SJCRH30 (cell line): Measurements from ENCODE around the gene HMGB4. TPM values are rescaled to one million over a fixed set of nuclear protein-coding genes. Genes with fewer than 3 reads are reported as not detected.
A peak's percentile ranks its signal among the peaks of the same experiment; 100 is the strongest.

Source experiments
- DNase-seq, 2 experiments: peaks; one replicate each; pipeline ENCODE4 v3.0.0-alpha.2; 2015 to 2020
- H3K27ac ChIP-seq: fragments of 250-450 bp; sonication (Bioruptor Pico); 2 replicates; pipeline ENCODE4 v1.5.1; 2020; ENCODE audit warnings: mild to moderate bottlenecking, moderate library complexity
- H3K27me3 ChIP-seq: fragments of 250-450 bp; sonication (Bioruptor Pico); 2 replicates; pipeline ENCODE4 v1.5.1; 2020; ENCODE audit warnings: mild to moderate bottlenecking, moderate library complexity
- H3K36me3 ChIP-seq: fragments of 250-450 bp; sonication (Bioruptor Pico); 2 replicates; pipeline ENCODE4 v1.5.1; 2020; ENCODE audit warnings: mild to moderate bottlenecking, moderate library complexity
- H3K4me1 ChIP-seq: fragments of 250-450 bp; sonication (Bioruptor Pico); 2 replicates; pipeline ENCODE4 v1.5.1; 2020; ENCODE audit warnings: mild to moderate bottlenecking, moderate library complexity
- H3K4me3 ChIP-seq: fragments of 250-450 bp; sonication (Bioruptor Pico); 2 replicates; pipeline ENCODE4 v1.5.1; 2020; ENCODE audit warnings: mild to moderate bottlenecking, moderate library complexity
- H3K9me3 ChIP-seq: fragments of 250-450 bp; sonication (Bioruptor Pico); replicated peaks from 2 replicates; pipeline ENCODE4 v1.5.1; 2020; ENCODE audit warnings: mild to moderate bottlenecking, moderate library complexity
- total RNA-seq: library from RNA; depleted of rRNA; stranded (reverse); fragments of >200 nt; shearing (Covaris generic); gene quantifications from 2 replicates; pipeline ENCODE4 v1.2.3, GENCODE V29; 2014

The HMGB4 gene
- total RNA-seq, 1 experiment from 2014 or later = not detected

DNA sequence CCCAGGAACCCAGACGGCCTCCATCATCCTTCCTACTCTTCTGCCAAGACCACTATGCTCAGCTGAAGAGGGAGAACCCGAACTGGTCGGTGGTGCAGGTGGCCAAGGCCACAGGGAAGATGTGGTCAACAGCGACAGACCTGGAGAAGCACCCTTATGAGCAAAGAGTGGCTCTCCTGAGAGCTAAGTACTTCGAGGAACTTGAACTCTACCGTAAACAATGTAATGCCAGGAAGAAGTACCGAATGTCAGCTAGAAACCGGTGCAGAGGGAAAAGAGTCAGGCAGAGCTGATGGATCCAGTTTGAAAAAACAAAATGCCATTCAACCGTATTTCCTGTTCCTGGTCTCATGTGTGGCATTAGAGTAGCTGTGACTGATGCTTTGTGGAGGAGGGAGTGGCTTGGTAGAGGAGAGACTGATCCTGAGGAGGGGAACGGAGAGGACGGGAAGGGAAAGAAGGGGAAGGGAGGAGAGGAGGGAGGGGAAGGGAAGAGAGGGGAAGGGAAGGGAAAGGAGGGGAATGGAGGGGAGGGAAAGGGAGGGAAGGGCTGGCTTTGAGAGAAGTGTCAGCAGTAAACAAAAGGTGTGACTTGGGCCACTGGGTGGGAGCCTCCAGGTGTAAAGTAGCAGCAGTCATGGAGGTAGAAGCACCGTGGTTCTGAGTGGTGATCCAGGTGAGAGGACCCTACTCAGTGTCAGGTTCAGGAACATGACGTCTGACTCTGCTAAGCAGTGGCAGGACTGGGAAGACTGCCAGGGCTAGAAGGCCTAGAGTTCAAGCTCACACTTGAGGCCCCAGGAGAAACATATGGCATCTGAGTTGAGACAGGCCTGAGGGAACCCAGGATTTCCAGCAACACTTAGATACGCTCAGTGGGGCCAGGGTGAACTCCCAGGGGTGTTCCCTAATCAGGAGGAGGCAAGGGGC is 846 bp downstream of the HMGB4 start:
- H3K9me3 ChIP-seq = no peaks in the 10 kb centered on the region
- peaks cover 6% of the 10 kb centered on the region; the same call in 1 of the 2 replicates for H3K4me1 ChIP-seq
- no peaks in the 10 kb centered on the region for H3K27me3 ChIP-seq
- no peak overlapping the region for H3K4me3 ChIP-seq
- no peak overlapping the region for H3K27ac ChIP-seq
- DNase-seq = peak in 1 of 2 experiments; percentile 4
- H3K36me3 ChIP-seq = no peaks in the 10 kb centered on the region

DNA sequence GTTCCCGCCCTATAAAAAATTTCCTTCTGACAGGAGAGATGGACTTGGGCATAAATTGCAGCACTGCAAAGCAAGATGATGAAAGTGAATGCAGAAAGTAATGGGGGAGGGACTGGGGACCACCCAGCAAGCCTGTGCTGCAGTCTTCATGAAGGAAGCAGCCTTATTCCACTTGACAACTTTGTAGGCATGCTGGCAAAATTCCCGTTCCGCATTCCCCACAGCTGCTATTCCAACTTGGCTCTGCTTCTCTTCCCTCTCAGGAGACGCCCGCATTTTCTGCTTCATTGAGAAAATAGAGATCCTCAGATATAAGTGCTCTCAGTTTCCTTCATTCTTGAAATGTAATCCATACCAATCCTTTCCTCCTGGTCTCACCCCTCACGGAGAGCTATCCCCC is 2.4 kb downstream of the HMGB4 start:
- no peaks in the 10 kb centered on the region for H3K36me3 ChIP-seq
- H3K27me3 ChIP-seq = no peaks in the 10 kb centered on the region
- peaks cover 6% of the 10 kb centered on the region; the same call in 1 of the 2 replicates for H3K4me1 ChIP-seq
- peak; percentile 59 to 61 for DNase-seq
- H3K27ac ChIP-seq = no peak overlapping the region
- H3K4me3 ChIP-seq = no peak overlapping the region
- H3K9me3 ChIP-seq = no peaks in the 10 kb centered on the region

DNA sequence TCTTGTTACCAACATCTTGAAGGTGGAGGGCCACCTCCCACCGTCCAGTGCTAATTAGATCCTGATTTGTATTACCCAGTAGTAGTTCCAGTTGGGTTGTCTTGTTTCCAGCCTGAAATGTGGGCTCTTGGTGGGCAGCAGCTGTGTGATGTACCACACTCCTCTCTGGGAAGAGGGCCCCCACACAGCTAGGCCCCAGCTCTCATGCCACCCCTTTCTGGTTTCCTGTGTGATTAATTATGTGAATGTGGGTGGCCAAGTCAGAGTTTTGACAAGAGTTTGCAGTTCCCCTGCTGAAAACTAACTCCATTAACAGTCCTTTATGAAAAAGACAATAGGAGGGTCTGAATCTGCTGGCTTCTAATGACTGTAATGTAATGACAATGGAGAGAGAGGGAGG is 3.8 kb downstream of the HMGB4 start:
- Histone ChIP-seq H3K4me3 (no peak overlapping the region), H3K27ac (no peak overlapping the region), H3K27me3 (no peaks in the 10 kb centered on the region), H3K4me1 (peaks cover 6% of the 10 kb centered on the region; the same call in 1 of the 2 replicates), H3K36me3 (no peaks in the 10 kb centered on the region), H3K9me3 (no peaks in the 10 kb centered on the region)
- no peak for DNase-seq

DNA sequence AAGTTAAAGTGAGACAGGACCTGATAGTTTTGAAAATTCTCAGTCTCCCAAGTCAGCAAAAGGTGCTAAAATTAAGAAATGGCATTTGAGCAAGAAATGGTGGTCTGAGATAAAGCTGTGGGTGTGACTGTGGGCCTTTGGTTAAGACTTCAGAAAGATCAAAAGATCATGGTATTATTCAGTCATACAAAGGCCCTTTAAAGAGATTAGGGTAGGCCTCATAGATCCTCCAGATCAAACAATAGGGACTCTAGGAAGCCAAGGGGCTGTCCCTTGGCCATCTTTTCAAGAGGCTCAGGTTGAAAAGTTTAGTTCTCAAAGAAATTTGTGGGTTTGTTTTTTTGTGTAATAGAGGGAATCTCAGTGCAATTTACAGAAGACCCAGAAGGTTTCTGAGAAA is 8.4 kb downstream of the HMGB4 start:
- Histone ChIP-seq H3K9me3 (no peaks in the 10 kb centered on the region), H3K27me3 (peaks cover 6% of the 10 kb centered on the region; the same call in 1 of the 2 replicates), H3K4me1 (no peaks in the 10 kb centered on the region), H3K27ac (no peak overlapping the region), H3K36me3 (no peaks in the 10 kb centered on the region), H3K4me3 (no peak overlapping the region)
- no peak for DNase-seq

DNA sequence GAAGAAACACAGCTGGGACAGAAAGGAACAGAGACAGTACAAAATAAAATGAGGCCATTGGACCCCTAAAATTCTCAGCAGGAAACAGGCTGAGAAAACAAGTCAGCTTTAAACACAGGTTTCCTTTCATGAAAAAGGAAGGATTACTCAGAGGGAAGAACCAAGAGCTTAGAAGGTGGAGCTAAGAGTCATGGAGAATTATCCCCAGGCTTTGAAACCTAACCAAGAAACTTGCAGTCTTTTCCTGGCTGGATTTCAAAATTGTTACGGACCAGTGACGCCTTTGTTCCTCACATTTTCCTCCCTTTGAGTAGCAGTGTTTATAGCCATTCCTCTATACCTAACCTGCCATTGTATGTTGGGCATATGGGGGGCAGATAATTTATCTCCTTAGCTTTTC is 8.8 kb downstream of the HMGB4 start:
- H3K27ac ChIP-seq = no peak overlapping the region
- peaks cover 6% of the 10 kb centered on the region; the same call in 1 of the 2 replicates for H3K27me3 ChIP-seq
- no peaks in the 10 kb centered on the region for H3K9me3 ChIP-seq
- no peaks in the 10 kb centered on the region for H3K36me3 ChIP-seq
- no peak overlapping the region for H3K4me3 ChIP-seq
- H3K4me1 ChIP-seq = no peaks in the 10 kb centered on the region
- no peak for DNase-seq

DNA sequence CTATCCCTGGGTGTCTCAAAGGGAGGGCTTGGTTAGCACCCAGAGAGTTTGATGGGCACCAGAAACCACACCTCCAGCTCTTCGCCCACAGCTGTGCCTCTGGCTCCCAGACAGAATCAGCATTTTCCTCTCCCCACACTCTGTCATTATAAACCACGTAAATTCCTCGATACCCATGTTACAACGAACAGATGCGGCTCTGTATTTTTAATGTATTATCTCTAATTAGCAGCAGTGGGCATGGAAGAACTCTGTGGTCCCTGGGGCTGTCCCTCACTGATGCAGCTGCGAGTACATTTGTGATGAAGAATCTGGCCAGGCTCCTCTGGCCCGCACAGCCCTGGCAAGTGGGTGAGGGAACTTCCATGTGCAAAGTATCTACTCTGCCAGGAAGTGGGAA is 10.8 kb downstream of the HMGB4 start:
- Histone ChIP-seq H3K27me3 (peaks cover 6% of the 10 kb centered on the region; the same call in 1 of the 2 replicates), H3K27ac (no peak overlapping the region), H3K9me3 (no peaks in the 10 kb centered on the region), H3K4me1 (no peaks in the 10 kb centered on the region), H3K36me3 (no peaks in the 10 kb centered on the region), H3K4me3 (no peak overlapping the region)
- DNase-seq = no peak

DNA sequence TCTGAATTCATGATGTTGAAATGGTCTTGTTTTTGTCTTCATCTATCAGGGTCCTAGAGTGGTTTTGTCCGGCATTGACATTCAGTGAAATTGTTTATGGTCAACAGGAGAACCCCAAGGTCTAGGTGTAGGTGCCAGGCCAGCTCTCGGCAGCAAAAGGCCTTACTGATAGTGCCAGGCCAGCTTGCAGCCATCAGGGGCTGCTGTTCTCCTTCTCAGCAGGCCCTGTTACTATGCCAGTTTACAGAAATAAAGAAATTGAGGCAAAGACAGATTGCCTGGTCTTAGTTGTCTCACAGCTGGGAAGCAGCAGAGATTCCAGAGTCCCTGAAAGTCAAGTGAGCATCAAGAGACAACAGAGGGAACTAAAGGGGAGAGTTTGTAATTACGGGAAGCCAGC is 12.0 kb downstream of the HMGB4 start:
- no peak for DNase-seq
- H3K36me3 ChIP-seq = no peaks in the 10 kb centered on the region
- no peak overlapping the region for H3K4me3 ChIP-seq
- H3K27me3 ChIP-seq = peaks cover 6% of the 10 kb centered on the region; the same call in 1 of the 2 replicates
- H3K4me1 ChIP-seq = no peaks in the 10 kb centered on the region
- H3K9me3 ChIP-seq = no peaks in the 10 kb centered on the region
- H3K27ac ChIP-seq = no peak overlapping the region

DNA sequence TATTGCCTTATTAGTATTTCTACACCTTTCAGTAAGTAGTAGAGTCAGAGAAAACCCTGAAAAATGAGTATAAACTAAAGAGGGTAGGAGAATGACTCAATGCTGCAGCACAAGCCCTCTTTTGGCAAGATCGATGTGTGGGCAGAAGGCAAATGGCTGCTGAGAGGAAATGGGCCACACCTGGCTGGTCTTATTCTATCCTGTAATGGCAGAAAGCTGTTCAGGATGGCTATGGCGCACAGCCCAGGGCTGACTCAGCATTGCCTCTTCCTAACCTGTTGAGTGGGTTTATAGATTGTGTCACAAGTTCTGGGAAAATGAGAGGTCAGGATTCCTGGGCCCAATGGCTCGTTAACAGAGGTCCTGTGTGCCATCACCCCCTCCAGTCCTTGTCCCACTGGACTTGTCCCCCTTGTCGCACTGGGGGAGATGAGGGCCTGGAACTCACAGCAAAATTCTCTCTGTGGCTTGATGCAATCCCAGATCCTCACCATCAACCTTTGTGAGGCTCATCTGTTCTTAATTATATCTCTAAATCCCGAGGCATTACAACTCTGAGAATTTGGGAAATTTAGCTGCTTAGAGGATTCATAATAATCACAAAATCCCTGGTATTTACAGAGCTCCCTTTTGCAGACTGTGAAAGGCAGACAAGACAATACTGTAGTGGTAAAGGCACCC is 13.2 kb downstream of the HMGB4 start:
- H3K36me3 ChIP-seq = no peaks in the 10 kb centered on the region
- no peak overlapping the region for H3K4me3 ChIP-seq
- H3K9me3 ChIP-seq = no peaks in the 10 kb centered on the region
- no peaks in the 10 kb centered on the region for H3K4me1 ChIP-seq
- H3K27me3 ChIP-seq = peaks cover 6% of the 10 kb centered on the region; the same call in 1 of the 2 replicates
- no peak overlapping the region for H3K27ac ChIP-seq
- DNase-seq = no peak

DNA sequence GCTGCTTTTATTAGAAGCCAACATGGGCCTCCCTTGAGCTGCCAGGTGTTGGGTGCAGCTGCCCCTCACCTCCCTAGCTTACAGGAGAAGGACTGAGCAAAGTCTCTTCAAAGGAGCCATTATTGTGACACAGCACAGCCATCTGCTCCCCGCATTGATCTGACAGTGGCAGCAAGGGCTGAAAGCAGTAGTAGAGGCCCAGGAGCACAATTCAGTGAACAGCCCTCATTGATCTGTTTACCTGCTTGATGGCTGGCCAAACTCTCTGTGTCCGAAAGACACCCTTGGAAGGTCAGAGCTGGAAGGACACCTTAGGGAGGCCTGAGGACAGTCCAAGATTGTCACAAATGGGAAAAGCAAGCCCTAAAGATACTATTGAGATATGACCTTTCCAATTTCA is 14.5 kb downstream of the HMGB4 start:
- Histone ChIP-seq H3K4me1 (no peaks in the 10 kb centered on the region), H3K27ac (no peak overlapping the region), H3K4me3 (no peak overlapping the region), H3K27me3 (peaks cover 6% of the 10 kb centered on the region; the same call in 1 of the 2 replicates), H3K9me3 (no peaks in the 10 kb centered on the region), H3K36me3 (no peaks in the 10 kb centered on the region)
- no peak for DNase-seq

DNA sequence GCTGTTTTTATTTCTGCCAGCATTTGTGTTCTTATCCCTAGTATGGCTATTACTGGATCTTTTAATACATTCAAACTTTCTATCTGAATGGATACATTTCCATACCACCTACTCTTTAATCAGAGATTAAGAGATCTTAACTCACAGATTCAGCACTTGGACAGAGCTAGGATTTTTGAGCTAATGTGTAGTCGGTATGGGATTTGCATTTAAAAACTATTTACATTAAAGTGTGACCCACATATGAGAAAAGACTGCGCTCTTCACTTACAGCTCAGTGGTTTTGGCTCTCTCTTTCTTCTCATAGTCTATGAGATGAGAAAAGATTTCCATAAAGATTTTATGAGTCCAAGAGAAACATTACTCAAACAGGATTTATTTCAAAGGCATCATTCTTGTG is 16.4 kb downstream of the HMGB4 start:
- H3K36me3 ChIP-seq = no peaks in the 10 kb centered on the region
- no peak overlapping the region for H3K27ac ChIP-seq
- no peak for DNase-seq
- H3K4me3 ChIP-seq = no peak overlapping the region
- no peaks in the 10 kb centered on the region for H3K9me3 ChIP-seq
- peaks cover 9% of the 10 kb centered on the region; the same call in 1 of the 2 replicates for H3K27me3 ChIP-seq
- H3K4me1 ChIP-seq = no peaks in the 10 kb centered on the region

DNA sequence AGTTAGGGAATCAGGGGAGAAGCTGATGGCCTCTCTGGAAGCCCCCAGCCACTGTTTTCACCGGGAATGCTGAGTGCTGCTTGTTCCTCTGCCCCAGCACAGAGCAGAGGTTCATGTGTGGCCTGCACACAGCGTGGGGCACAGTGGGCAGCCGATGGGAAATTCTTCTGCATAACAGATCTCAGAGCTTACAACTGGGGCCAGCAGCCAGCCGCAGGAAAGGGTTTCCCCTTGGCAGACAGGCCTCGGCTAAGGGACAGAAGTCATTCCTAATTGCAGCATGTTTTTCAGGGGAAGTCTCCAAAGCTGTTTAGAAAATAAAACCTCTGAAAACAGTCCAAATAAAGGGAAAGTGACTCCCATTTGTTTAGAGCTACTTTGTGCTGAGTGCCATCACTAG is 22.6 kb downstream of the HMGB4 start:
- Histone ChIP-seq H3K4me3 (no peak overlapping the region), H3K27me3 (peaks cover 5% of the 10 kb centered on the region), H3K4me1 (no peaks in the 10 kb centered on the region), H3K36me3 (no peaks in the 10 kb centered on the region), H3K9me3 (no peaks in the 10 kb centered on the region), H3K27ac (no peak overlapping the region)
- no peak for DNase-seq

DNA sequence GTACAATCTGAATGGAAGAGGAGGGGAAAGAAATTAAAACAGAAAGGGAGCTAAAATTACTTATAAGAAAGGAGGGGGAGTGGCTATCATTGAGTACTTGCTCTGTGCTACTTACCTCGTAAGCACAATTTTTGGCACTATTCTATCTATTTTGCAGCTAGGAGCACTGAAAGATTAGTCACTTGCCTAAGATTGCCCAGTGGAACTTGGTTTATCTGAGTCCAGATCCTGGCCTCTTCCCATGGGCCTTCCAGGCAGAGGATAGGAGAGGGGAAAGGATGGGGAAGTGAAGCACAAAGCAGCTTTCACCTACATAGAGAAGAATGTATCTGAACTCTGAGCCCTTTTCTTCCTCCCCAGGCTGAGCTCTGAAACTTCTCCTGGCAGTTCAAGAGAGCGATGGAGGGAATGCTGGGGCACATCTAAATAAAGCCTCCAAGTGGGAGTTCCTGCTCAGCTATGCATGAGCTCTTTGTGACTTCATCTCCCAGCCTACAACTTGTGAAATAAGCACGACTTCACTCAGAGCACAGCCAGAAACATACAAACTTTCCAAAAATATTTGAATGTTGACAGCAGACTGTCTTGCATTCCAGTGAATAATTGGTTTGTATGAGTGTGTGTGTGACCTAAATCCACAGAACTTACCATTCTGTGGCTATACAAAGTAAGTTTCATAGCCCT is 29.4 kb downstream of the HMGB4 start:
- no peaks in the 10 kb centered on the region for H3K9me3 ChIP-seq
- H3K4me3 ChIP-seq = no peak overlapping the region
- H3K4me1 ChIP-seq = no peaks in the 10 kb centered on the region
- no peak overlapping the region for H3K27ac ChIP-seq
- H3K36me3 ChIP-seq = no peaks in the 10 kb centered on the region
- no peaks in the 10 kb centered on the region; the same call in 1 of the 2 replicates for H3K27me3 ChIP-seq
- DNase-seq = no peak

DNA sequence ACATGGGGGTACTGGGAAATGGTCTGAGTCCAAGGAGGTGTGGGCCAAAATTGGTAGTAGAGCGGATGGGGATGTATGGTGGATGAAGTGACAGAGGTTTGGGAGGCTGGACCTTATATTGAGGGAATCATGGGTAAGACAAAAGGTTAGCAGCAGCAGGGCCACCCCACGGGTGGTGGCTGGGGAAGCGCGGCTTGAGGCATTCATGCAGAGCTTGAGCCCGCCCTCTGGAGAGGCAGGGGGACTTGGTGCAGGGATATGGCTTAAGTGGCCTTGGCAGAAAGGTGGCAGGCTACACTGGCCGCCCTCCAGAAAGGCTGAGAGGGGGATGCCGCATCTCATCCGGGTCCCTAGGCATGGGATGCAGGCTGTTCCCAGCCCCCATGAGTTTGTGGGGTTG is 31.5 kb downstream of the HMGB4 start:
- Histone ChIP-seq H3K27ac (no peak overlapping the region), H3K9me3 (no peaks in the 10 kb centered on the region), H3K4me3 (no peak overlapping the region), H3K27me3 (no peaks in the 10 kb centered on the region; the same call in 1 of the 2 replicates), H3K4me1 (no peaks in the 10 kb centered on the region), H3K36me3 (no peaks in the 10 kb centered on the region)
- DNase-seq = no peak

DNA sequence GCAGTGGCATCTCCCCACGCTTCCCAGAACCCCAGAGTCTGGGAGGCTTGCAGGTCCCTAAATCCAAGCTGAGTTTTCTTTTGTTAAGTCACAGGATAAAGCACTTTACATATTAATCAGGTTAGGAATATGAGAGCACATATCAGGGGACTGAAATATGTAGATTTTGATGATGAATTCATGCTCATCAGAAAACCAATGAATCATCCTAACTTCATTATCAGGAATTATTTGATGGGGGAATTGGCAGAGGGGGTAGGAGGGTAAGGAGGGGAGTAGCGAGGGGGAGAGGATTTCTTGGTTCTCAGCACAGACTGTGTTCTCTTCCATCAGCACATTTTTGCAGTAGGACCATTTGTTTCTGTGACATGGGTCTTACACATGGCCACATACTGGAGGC is 32.1 kb downstream of the HMGB4 start:
- no peak for DNase-seq
- H3K4me1 ChIP-seq = no peaks in the 10 kb centered on the region
- no peaks in the 10 kb centered on the region for H3K36me3 ChIP-seq
- no peak overlapping the region for H3K4me3 ChIP-seq
- no peaks in the 10 kb centered on the region; the same call in 1 of the 2 replicates for H3K27me3 ChIP-seq
- no peak overlapping the region for H3K27ac ChIP-seq
- no peaks in the 10 kb centered on the region for H3K9me3 ChIP-seq
